Measurements from ENCODE around the gene EVA1A.

DNA sequence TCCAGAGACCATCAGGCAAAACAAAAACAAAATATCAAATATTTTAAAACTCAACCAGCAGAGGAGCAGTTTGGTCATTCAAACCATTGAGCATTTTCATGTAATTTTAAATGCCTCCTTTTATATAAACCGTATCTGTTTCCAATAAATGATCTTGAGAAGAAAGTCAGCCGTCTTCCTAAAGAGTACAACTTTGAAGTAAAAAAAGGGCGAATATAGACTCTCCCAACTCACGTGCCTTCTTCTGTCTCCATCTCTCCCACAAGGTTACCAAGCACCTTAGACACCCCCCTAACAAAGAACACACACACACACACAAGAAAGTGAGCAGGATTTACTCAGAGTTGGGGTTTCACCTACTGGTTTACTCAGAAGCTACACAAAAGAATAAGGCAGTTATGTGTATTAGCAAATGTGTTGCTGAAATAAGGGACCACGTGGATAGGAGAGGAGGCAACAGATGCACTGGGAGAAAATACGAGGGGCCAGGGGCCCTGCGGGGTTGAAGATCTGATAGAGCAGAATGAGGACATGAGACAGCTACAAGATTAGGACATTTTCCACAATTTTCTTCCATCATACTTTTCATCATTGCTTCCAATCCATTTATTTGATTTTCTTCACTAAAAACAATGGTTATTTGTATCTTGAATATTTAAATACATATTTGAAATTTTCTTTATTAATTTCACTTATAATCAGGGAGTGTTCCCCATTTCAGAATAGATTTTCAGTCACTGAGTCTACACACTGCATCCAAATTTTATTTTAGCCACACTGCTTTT, 45.0 kb downstream of the EVA1A start:
- TF ChIP-seq, protein P1, sequence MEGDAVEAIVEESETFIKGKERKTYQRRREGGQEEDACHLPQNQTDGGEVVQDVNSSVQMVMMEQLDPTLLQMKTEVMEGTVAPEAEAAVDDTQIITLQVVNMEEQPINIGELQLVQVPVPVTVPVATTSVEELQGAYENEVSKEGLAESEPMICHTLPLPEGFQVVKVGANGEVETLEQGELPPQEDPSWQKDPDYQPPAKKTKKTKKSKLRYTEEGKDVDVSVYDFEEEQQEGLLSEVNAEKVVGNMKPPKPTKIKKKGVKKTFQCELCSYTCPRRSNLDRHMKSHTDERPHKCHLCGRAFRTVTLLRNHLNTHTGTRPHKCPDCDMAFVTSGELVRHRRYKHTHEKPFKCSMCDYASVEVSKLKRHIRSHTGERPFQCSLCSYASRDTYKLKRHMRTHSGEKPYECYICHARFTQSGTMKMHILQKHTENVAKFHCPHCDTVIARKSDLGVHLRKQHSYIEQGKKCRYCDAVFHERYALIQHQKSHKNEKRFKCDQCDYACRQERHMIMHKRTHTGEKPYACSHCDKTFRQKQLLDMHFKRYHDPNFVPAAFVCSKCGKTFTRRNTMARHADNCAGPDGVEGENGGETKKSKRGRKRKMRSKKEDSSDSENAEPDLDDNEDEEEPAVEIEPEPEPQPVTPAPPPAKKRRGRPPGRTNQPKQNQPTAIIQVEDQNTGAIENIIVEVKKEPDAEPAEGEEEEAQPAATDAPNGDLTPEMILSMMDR (IDR thresholded peaks at IDR 0.05 in 4 of 5, conservative IDR thresholded peaks at IDR 0.05 in 1 of 5) = no peak
- TF ChIP-seq POLR2A (IDR thresholded peaks at IDR 0.05) = no peak
